ENCODE measurements around the gene KDM4C. TPM values are rescaled to one million over a fixed set of nuclear protein-coding genes. Genes with fewer than 3 reads are reported as not detected.

KDM4C gene
- total and polyA plus RNA-seq, 2 of the 4 experiments (the other 2 are of a cell fraction): 11.8 to 23.8 TPM

GRCh38 chr9:7008411-7008810, 250.6 kb downstream of the KDM4C start:
- no peak overlapping the region for H2AFZ ChIP-seq (replicated peaks; ENCODE audit: low read length, poor library complexity)
- peaks cover 8% of the 10 kb centered on the region for H3K36me3 ChIP-seq (ENCODE audit: control insufficient read depth, insufficient read depth, low read length)
- no peak overlapping the region for H4K91ac ChIP-seq (ENCODE audit: insufficient read depth, low read depth, low read length)
- H3K4ac ChIP-seq (ENCODE audit: low read depth, low read length): no peak overlapping the region
- DNase-seq (no peak), ATAC-seq (ENCODE audit: low read depth) (no peak)
- H2AK5ac ChIP-seq (ENCODE audit: low read depth, low read length): no peak overlapping the region
- H3K23ac ChIP-seq (ENCODE audit: low read depth, low read length): no peak overlapping the region
- in situ Hi-C loops (cut with MboI; ENCODE audit: low sequenced_read_pairs): no loop called here
- no peak overlapping the region for H3K14ac ChIP-seq (replicated peaks; ENCODE audit: low read depth, low read length)
- peaks cover 2% of the 10 kb centered on the region for H3K9me3 ChIP-seq (ENCODE audit: control insufficient read depth, insufficient read depth, low read length)
- H2BK15ac ChIP-seq (ENCODE audit: low read depth, low read length): no peak overlapping the region
- no peaks in the 10 kb centered on the region for H3K27me3 ChIP-seq (ENCODE audit: control insufficient read depth, insufficient read depth, low read length)
- H3K18ac ChIP-seq (ENCODE audit: low read depth, low read length): no peak overlapping the region
- no peak overlapping the region for H3K56ac ChIP-seq (ENCODE audit: extremely low read depth, insufficient read depth, low read length)
- POLR2A ChIA-PET (ENCODE audit: unreplicated experiment): no interaction called here
- CTCF ChIA-PET: no interaction called here
- H3K79me1 ChIP-seq (ENCODE audit: low read depth in 1 of 2, low read length in 2 of 2): no peaks in the 10 kb centered on the region; a peak in 1 of 4 replicates
- dilution Hi-C loops (cut with HindIII; ENCODE audit: low sequenced_read_pairs, unreplicated experiment): no loop called here
- H3K4me3 ChIP-seq (ENCODE audit: insufficient read depth, low read depth, low read length): no peak overlapping the region
- no peaks in the 10 kb centered on the region for H3K4me1 ChIP-seq (ENCODE audit: control insufficient read depth, insufficient read depth, low read length)
- no peak overlapping the region for H2BK120ac ChIP-seq (ENCODE audit: low read depth, low read length)
- no peak overlapping the region for H2BK5ac ChIP-seq (ENCODE audit: low read depth, low read length, poor library complexity, severe bottlenecking)
- H4K20me1 ChIP-seq (ENCODE audit: insufficient read depth, low read length): no peaks in the 10 kb centered on the region
- intact Hi-C loops (cut with micrococcal nuclease): no loop called here
- no peak overlapping the region for H2AK9ac ChIP-seq (replicated peaks; ENCODE audit: low read depth, low read length, poor library complexity)
- TF ChIP-seq MAZ (IDR thresholded peaks at IDR 0.05; ENCODE audit: borderline replicate concordance, low read depth, low read length): no peak
- TF ChIP-seq SMC3 (IDR thresholded peaks at IDR 0.05; ENCODE audit: low read depth, low read length): no peak
- no peak for TF ChIP-seq RCOR1 (IDR thresholded peaks at IDR 0.05; ENCODE audit: insufficient replicate concordance, low read length)
- TF ChIP-seq RFX5 (IDR thresholded peaks at IDR 0.05; ENCODE audit: low read depth, low read length): no peak
- TF ChIP-seq NFE2L2 (IDR thresholded peaks at IDR 0.05; ENCODE audit: low read depth, low read length): no peak
- TF ChIP-seq BHLHE40 (IDR thresholded peaks at IDR 0.05; ENCODE audit: low read depth, low read length): no peak
- TF ChIP-seq CTCF (conservative IDR thresholded peaks at IDR 0.05; ENCODE audit: low read depth, low read length): no peak
- TF ChIP-seq MXI1 (IDR thresholded peaks at IDR 0.05; ENCODE audit: borderline replicate concordance, low read depth, low read length): no peak
- no peak for TF ChIP-seq MAFK (IDR thresholded peaks at IDR 0.05; ENCODE audit: low read depth, low read length)
- no peak for TF ChIP-seq CEBPB (IDR thresholded peaks at IDR 0.05; ENCODE audit: low read depth, low read length)
- no peak for TF ChIP-seq CHD1 (IDR thresholded peaks at IDR 0.05; ENCODE audit: low read depth, low read length)
- TF ChIP-seq USF2 (IDR thresholded peaks at IDR 0.05; ENCODE audit: low read depth, low read length): no peak
- TF ChIP-seq RAD21 (IDR thresholded peaks at IDR 0.05; ENCODE audit: low read length): no peak
- TF ChIP-seq FOS (IDR thresholded peaks at IDR 0.05; ENCODE audit: low read depth, low read length): no peak
- TF ChIP-seq ELK1 (IDR thresholded peaks at IDR 0.05; ENCODE audit: borderline replicate concordance, low read depth, low read length): no peak
- TF ChIP-seq POLR2A (IDR thresholded peaks at IDR 0.05; ENCODE audit: low read depth, low read length): no peak
- no TSS peak for BruUV-seq (replicated peaks)
- no peak overlapping the region for H3K9ac ChIP-seq (ENCODE audit: low read depth, low read length)
- no CpG with 5 or more reads among the region's 2 CpGs for WGBS, 2 experiments (ENCODE audit: extremely low coverage in 2 of 2, insufficient read length in 1 of 2)
- 0 out of 2 replicates have a peak, but pooled peaks cover 3% of the 10 kb centered on the region for H3K9me1 ChIP-seq (ENCODE audit: insufficient read depth, low read length)
- no peak overlapping the region for H2BK20ac ChIP-seq (ENCODE audit: low read depth, low read length)
- no peak overlapping the region for H4K8ac ChIP-seq (ENCODE audit: low read depth in 2 of 2, low read length in 2 of 2)
- no peak overlapping the region for H3K4me2 ChIP-seq (ENCODE audit: low read depth, low read length)
- H3K27ac ChIP-seq (ENCODE audit: insufficient read depth, low read length): no peak overlapping the region
- no peak overlapping the region for H4K5ac ChIP-seq (ENCODE audit: low read depth, low read length)
